Upper lobe of left lung (tissue), 6 donors: ENCODE measurements around the gene EGFLAM. TPM values are rescaled to one million over a fixed set of nuclear protein-coding genes. Genes with fewer than 3 reads are reported as not detected.

Source experiments
- ATAC-seq, 2 donors: fragments of 200-7000 bp; cut with Tn5 transposase; one replicate each; pipeline ENCODE4 v1.9.1; 2022; ENCODE audit warnings: mild to moderate bottlenecking in 2 of 2, moderate library complexity in 2 of 2; ENCODE audit not compliant: low FRiP score in 2 of 2
- DNase-seq, 2 donors: peaks; one replicate each; pipeline ENCODE4 v3.0.0-alpha.2; 2019 to 2020
- H3K27ac ChIP-seq, 4 donors: fragments of 200-600 bp; sonication (generic); one replicate each; pipeline ENCODE4 v1.5.1; 2016 to 2019
- H3K27me3 ChIP-seq, 4 donors: fragments of 200-600 bp; sonication (generic); one replicate each; pipeline ENCODE4 v1.5.1; 2017 to 2019
- H3K36me3 ChIP-seq, 4 donors: fragments of 200-600 bp; sonication (generic); one replicate each; pipeline ENCODE4 v1.5.1; 2016 to 2019
- H3K4me1 ChIP-seq, 4 donors: fragments of 200-600 bp; sonication (generic); one replicate each; pipeline ENCODE4 v1.5.1; 2018 to 2019
- H3K4me3 ChIP-seq, 4 donors: fragments of 200-600 bp; sonication (generic); one replicate each; pipeline ENCODE4 v1.5.1; 2017 to 2019; ENCODE audit warnings: mild to moderate bottlenecking in 2 of 4, moderate library complexity in 1 of 4
- H3K9me3 ChIP-seq, 4 donors: fragments of 200-600 bp; sonication (generic); one replicate each; pipeline ENCODE4 v1.5.1; 2018 to 2019
- CTCF ChIP-seq, 6 experiments: fragments of 450-650 bp in 4 of 6; fragments of 200-600 bp in 2 of 6; sonication (generic) in 2 of 6; IDR thresholded peaks; one replicate each; pipeline ENCODE4 v1.5.1; 2016 to 2019; ENCODE audit warnings: antibody characterized with exemption in 6 of 6
- EP300 ChIP-seq, 4 donors: sonication (generic); formaldehyde crosslinking; IDR thresholded peaks; one replicate each; pipeline ENCODE4 v1.5.1; 2017; ENCODE audit warnings: antibody characterized with exemption in 4 of 4, control low read depth in 2 of 4
- POLR2A ChIP-seq, 4 donors: fragments of 450-650 bp; IDR thresholded peaks; one replicate each; pipeline ENCODE4 v1.5.1; 2016 to 2017; ENCODE audit warnings: antibody characterized with exemption in 4 of 4, mild to moderate bottlenecking in 2 of 4
- POLR2AphosphoS5 ChIP-seq, 2 donors: sonication (generic); formaldehyde crosslinking; IDR thresholded peaks; one replicate each; pipeline ENCODE4 v1.5.1; 2017; ENCODE audit warnings: antibody characterized with exemption in 2 of 2
- WGBS, 2 donors: methylation state at CpG; one replicate each; pipeline ENCODE4 v1.1.5; 2017 to 2018; 5-methylcytosine and 5-hydroxymethylcytosine counted together
- total RNA-seq, 6 donors: library from RNA; depleted of rRNA in 4 of 6; stranded (reverse); fragments of >200 nt in 4 of 6; gene quantifications; one replicate each; pipeline versions ENCODE4 v1.1.0 to v1.2.1, GENCODE V29; 2016 to 2021
- donor health status: DM: no; HTN: no; CAD: no; lungs with moderate emphysema.
- donor health status: DM: no; HTN: yes; CAD: no; lungs with severe emphysema.

The EGFLAM gene
- total RNA-seq, 6 donors from 2014 or later = 0.22 to 5.2 (median 1.6) TPM; not detected in 2

- no peak overlapping the region for H3K27ac ChIP-seq
- H3K4me1 ChIP-seq = no peaks in the 10 kb centered on the region
- 66 to 70% methylated on average over 11 of the region's 11 CpGs for WGBS, 2 donors
- ATAC-seq (no peak), DNase-seq (no peak)
- no peaks in the 10 kb centered on the region for H3K27me3 ChIP-seq
- H3K9me3 ChIP-seq = no peaks in the 10 kb centered on the region
- H3K36me3 ChIP-seq = no peaks in the 10 kb centered on the region
- TF ChIP-seq POLR2AphosphoS5 (IDR thresholded peaks at IDR 0.05) (no peak), EP300 (IDR thresholded peaks at IDR 0.05) (no peak)
- no peak overlapping the region for H3K4me3 ChIP-seq
Measured at GRCh38 chr5:38338455-38338854, 80.1 kb downstream of the EGFLAM start.

GRCh38 chr5:38339446-38339845 is 81.1 kb downstream of the EGFLAM start:
- ATAC-seq = no peak
- Histone ChIP-seq H3K36me3 (no peaks in the 10 kb centered on the region), H3K27me3 (no peaks in the 10 kb centered on the region), H3K4me1 (no peaks in the 10 kb centered on the region), H3K4me3 (no peak overlapping the region), H3K9me3 (no peaks in the 10 kb centered on the region), H3K27ac (no peak overlapping the region)
- DNase-seq = no peak
- WGBS, 2 donors = 50 to 58% methylated on average over 3 of the region's 3 CpGs
- TF ChIP-seq CTCF (IDR thresholded peaks at IDR 0.05) (no peak), POLR2A (IDR thresholded peaks at IDR 0.05) (no peak), POLR2AphosphoS5 (IDR thresholded peaks at IDR 0.05) (no peak), EP300 (IDR thresholded peaks at IDR 0.05) (no peak)

- no peaks in the 10 kb centered on the region for H3K27me3 ChIP-seq
Measured at GRCh38 chr5:38341056-38341455, 82.7 kb downstream of the EGFLAM start.

GRCh38 chr5:38341641-38342040 is 83.3 kb downstream of the EGFLAM start:
- H3K4me3 ChIP-seq = no peak overlapping the region
- DNase-seq (no peak), ATAC-seq (no peak)
- WGBS, 2 donors = 67 to 79% methylated on average over 3 of the region's 3 CpGs
- no peaks in the 10 kb centered on the region for H3K27me3 ChIP-seq
- H3K27ac ChIP-seq = no peak overlapping the region
- TF ChIP-seq EP300 (IDR thresholded peaks at IDR 0.05) (no peak), CTCF (IDR thresholded peaks at IDR 0.05) (no peak), POLR2A (IDR thresholded peaks at IDR 0.05) (no peak), POLR2AphosphoS5 (IDR thresholded peaks at IDR 0.05) (no peak)
- H3K4me1 ChIP-seq = no peaks in the 10 kb centered on the region
- no peaks in the 10 kb centered on the region for H3K36me3 ChIP-seq
- no peaks in the 10 kb centered on the region for H3K9me3 ChIP-seq

More at GRCh38 chr5:38341056-38341455, 82.7 kb downstream of the EGFLAM start:
- Histone ChIP-seq H3K9me3 (no peaks in the 10 kb centered on the region), H3K4me3 (no peak overlapping the region), H3K4me1 (no peaks in the 10 kb centered on the region), H3K27ac (no peak overlapping the region), H3K36me3 (no peaks in the 10 kb centered on the region)
- TF ChIP-seq EP300 (IDR thresholded peaks at IDR 0.05) = no peak
- no peak for TF ChIP-seq POLR2AphosphoS5 (IDR thresholded peaks at IDR 0.05)
- TF ChIP-seq POLR2A (IDR thresholded peaks at IDR 0.05) = no peak
- TF ChIP-seq CTCF (IDR thresholded peaks at IDR 0.05) = no peak
- no peak for DNase-seq
- no peak for ATAC-seq
- WGBS, 2 donors = 87 to 92% methylated on average over 5 of the region's 5 CpGs

- ATAC-seq (no peak), DNase-seq (no peak)
- Histone ChIP-seq H3K36me3 (no peaks in the 10 kb centered on the region), H3K27me3 (no peaks in the 10 kb centered on the region), H3K27ac (no peak overlapping the region), H3K4me3 (no peak overlapping the region), H3K4me1 (no peaks in the 10 kb centered on the region), H3K9me3 (no peaks in the 10 kb centered on the region)
- WGBS, 2 donors = 43 to 47% methylated on average over 2 of the region's 2 CpGs
- no peak for TF ChIP-seq CTCF (IDR thresholded peaks at IDR 0.05)
- TF ChIP-seq POLR2A (IDR thresholded peaks at IDR 0.05) = no peak
- TF ChIP-seq EP300 (IDR thresholded peaks at IDR 0.05) = no peak
- TF ChIP-seq POLR2AphosphoS5 (IDR thresholded peaks at IDR 0.05) = no peak
Measured at GRCh38 chr5:38342261-38342660, 83.9 kb downstream of the EGFLAM start.
